HCT116 (cell line): ENCODE results near the gene PRMT7.

ENCODE experiments used
- ELF1 ChIP-seq: IDR thresholded peaks from 2 replicates; pipeline ENCODE4 v1.6.1; 2012; ENCODE audit warnings: low read depth, borderline replicate concordance
- EZH2phosphoT487 ChIP-seq: fragments of 200-600 bp; IDR thresholded peaks from 2 replicates; pipeline ENCODE4 v1.6.1; 2018; ENCODE audit warnings: antibody characterized with exemption, borderline replicate concordance
- POLR2A ChIP-seq: IDR thresholded peaks from 2 replicates; pipeline ENCODE4 v1.7.0; 2011; ENCODE audit warnings: borderline replicate concordance; ENCODE audit not compliant: insufficient read depth, insufficient read length; ENCODE audit errors: extremely low read depth

- TF ChIP-seq EZH2phosphoT487 (no peak), POLR2A (no peak), ELF1 (no peak)
These were observed 38.0 kb downstream of the PRMT7 start for GRCh38 chr16:68348639-68349445.
